Activated T-cell treated with anti-CD3 and anti-CD28 coated beads, Interleukin-2, amount 50 U/mL, for 48 hours (primary cell): ENCODE measurements around the gene ANKRD6.

Experiments
- DNase-seq, 2 experiments: peaks; one replicate each; pipeline ENCODE4 v3.0.0-alpha.2; 2020

The ANKRD6 gene

DNA sequence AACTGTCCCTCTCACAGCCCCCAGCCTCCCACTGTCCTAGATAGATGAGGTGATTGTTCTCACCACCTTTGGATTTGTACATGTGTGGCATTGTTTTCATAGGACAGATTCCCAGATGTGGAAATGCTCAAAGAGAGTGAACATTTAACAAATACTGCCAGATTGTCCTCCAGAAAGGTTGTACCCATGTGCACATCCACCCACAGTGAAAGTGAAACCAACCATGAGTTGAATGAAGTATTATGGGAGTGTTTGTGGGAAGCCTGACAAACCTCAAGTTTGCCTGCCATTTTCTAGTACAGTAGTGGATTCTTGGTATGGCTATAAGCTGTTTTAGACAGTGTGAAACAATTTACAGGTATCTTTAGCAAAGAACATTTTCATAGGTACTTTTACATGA is 42.7 kb downstream of the ANKRD6 start:
- DNase-seq, result no peak

GRCh38 chr6:89479897-89480296 is 46.9 kb downstream of the ANKRD6 start:
- no peak for DNase-seq

GRCh38 chr6:89481695-89482094 is 48.7 kb downstream of the ANKRD6 start:
- DNase-seq, result no peak

DNA sequence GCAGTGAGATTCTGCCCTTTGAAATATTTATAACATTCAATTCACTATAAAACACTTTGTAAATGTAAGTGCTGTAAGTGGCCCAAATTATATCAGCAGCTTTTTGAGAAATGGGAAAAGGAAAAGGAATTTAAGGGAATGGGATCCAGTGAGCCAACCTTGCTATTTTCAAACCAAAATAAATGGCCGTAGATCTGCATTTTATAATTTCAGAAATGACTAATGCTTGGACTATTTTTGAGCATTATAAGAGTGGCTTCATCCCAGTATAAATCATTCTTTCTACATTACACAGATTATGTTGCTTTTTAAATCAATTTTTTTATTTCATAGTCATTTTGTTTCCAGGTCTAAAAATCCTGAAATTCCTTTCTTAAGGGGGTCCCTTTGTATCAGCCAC is 49.2 kb downstream of the ANKRD6 start:
- no peak for DNase-seq

- DNase-seq, result no peak
These were observed 50.3 kb downstream of the ANKRD6 start for GRCh38 chr6:89483111-89483720.

DNA sequence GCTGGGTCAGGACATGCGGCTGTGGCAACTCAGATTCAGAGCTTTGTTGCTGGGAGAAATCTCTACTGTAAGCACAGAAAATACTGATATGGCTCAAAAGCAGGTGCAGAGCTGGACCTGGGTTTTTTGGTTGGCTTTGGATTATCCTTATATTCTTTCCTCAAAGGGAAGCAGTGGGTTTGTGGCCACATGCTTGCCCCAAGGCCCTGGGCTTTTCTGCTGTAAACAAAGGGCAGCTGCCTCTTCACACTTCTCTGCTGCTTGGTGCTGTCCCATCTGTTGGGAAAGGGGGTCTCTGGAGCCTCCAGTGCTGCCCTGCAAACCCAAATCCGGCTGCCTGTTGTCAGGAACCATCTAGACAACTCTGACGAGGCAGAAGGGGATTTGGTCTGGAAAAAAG is 52.4 kb downstream of the ANKRD6 start:
- DNase-seq, result no peak

GRCh38 chr6:89487864-89488263 is 54.9 kb downstream of the ANKRD6 start:
- no peak for DNase-seq

DNA sequence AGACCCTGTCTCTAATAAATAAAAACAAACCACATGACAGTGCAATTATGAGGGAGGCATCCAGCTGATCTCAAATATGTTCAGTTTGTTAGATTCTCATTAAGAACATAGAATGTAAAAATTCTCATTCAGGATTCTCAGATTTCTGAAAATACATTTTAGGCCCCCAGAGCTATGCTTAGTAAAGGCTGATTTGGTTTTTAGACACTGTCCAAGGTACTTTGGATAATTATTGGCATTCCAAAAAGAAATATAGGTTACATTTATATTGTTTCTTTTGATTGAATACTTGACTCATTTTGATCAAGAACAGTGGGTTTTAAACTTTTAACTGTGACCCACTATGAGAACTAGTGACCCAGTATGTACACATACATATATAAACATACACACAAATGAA is 55.5 kb downstream of the ANKRD6 start:
- no peak for DNase-seq

DNA sequence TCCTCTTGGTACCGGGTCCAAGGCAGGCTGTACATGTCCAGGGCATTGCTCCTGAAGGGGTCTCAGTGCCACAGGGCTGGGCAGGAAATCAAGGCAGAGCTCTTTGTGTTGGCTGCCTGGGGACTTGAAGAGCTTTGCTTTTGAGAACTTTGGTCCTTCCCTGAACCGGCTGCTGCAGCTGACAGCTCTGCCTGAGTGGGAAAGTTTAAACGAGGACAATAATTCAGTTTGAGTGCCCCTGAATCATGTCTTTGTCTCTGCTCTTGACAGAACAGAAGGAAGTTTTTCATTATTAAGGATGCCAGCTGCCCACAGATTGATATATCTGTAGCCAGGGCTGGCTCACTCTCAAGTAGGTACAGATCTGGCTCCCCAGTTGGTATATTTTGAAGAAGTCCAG is 56.1 kb downstream of the ANKRD6 start:
- no peak for DNase-seq

DNA sequence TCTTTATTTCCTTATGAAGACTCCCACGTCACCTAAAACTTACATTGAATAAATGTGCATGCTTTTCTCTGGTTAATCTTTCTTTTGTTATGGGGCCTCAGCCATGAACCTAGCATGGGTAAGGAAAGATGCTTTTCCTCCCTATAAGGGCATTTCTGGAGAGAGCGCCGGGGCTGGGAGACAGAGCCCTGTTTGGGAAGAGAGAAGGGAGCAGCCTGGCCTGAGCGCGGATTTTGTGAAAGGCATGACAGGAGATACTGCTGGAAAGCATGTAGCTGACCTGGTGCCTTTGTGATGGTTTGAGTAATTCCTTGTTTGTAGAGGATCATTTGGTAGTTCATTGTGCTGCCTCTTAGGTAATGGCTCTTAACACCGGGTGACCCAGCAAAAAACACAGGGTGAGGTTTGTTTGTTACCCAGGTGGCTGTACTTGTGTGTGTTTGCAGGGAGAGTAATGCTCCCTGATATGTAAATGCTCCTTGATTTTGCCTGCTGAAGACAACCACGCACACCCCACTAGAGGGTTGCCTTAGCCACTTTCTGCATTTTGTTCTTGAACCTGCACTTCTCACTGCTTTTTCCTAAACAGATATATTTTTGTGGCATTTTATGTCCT is 59.2 kb downstream of the ANKRD6 start:
- DNase-seq, result no peak

DNA sequence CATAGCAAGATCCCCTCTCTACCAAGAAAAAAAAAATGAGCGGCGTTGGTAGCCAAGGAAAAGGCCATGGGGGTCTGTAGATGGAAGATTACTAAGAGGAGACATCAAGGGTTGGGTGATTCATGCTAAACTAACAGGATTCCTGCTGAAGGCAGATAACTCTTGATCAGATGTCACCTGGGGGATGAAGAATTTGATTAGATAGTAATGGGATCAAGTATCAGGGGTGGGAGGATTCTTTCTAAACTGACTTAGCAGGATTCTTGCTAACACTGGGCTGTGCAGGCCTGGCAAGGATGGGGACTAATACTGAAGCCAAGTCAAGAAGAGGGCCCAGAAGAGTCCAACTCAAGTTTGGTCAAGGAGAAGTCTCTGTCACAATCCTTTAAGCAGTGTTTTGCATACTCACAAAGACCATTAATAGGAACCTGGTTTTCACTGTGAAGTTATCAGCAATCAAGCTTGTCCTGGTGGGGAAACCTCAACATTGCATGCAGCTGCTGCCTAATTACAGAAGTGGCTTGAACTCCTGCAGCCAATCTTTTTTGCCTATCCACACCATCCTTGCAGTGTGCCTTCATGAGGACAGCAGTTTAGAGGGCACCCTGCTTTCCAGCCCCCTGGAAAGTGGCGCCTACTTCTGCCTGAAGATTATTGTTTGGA is 61.3 kb downstream of the ANKRD6 start:
- DNase-seq, result no peak

DNA sequence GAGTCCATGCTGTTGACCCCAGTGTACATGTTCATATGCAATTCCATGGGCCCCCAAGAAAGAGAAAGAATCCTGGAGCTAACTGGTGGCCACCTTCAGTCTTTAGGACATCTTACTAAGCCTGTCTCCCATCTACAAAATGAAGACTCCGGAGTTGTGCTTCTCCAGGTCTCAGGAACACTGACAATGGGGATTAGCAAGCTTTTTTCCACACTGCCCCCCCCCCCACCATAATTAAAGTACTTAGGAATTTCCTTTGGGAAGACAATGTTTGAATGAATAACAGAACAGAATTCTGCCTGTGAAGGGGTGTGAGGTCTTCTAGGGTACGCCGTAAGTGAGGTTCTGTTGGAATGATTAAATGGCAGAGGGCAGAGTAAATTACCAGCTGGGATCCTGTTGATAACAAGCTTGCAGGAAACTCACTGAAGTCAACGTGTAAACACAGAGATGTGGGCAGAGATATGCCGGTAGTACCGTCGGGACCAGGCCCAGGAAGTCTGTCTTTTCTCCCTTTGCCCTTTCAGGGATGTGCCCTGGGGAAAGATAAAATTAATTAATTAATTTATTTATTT is 63.1 kb downstream of the ANKRD6 start:
- no peak for DNase-seq

GRCh38 chr6:89500611-89501010 is 67.7 kb downstream of the ANKRD6 start:
- no peak for DNase-seq

- no peak for DNase-seq
These were observed 68.3 kb downstream of the ANKRD6 start for GRCh38 chr6:89501222-89501621.

GRCh38 chr6:89501753-89502152 is 68.8 kb downstream of the ANKRD6 start:
- DNase-seq, result no peak

DNA sequence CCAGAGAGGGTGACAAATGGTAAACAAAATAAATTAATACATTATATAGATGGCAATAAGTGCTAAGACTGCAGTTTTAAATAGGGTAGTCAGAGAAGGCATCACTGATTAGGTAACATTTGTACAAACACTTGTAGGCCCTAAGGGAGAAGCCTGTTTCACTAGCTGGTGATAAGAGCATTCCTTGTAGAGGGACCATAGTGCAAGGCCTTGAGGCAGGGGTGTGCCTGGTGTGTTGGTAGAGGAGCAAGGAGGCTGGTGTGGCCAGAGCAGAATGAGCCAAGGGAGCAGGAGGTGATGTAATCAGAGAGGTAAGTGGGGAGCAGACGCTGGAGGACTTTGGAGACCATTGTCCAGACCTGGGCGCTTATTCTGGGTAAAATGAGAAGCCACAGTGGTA is 70.7 kb downstream of the ANKRD6 start:
- no peak for DNase-seq

- no peak for DNase-seq
These were observed 72.9 kb downstream of the ANKRD6 start for GRCh38 chr6:89505847-89506246.

GRCh38 chr6:89506716-89507617 is 74.0 kb downstream of the ANKRD6 start:
- no peak for DNase-seq

DNA sequence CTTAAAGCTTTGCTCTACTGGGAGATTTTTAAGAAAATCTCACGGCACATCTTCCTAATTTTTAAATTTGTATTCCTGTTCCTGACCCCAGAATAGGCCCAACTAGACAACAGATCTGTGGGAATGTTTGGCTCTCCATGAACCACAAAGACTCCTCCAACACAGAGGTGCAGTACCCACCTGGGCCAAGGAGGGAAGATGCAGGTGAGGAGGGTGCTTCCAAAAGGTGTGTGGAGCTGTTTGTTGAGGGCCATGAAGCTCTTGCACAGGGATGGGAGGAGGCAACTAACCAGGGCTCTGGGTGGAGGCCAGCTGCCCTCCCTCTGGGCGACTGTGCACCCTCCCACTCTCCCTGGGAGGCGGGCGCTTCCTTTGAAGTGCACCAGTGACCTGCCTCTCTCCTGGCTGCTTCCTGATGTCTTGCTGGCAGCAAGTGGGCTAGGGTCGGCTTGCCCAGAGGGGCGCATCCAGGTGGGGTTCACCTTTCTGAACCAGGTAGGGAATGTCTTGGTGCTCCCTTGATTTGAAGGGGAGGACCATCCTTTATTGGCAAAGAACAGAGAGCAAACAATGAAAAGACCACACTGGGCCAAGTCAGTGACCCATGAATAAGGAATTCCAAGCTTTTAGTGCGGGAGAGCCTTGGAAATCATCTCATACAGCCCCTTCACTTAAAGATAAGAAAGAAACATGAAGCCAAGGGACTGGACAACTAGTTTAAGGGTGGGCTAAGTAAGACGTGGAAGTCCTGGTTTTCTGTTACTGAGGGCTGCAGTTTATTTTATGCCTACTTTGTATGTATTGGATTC is 76.0 kb downstream of the ANKRD6 start:
- DNase-seq, result no peak

GRCh38 chr6:89509777-89510281 is 76.9 kb downstream of the ANKRD6 start:
- DNase-seq, result no peak

DNA sequence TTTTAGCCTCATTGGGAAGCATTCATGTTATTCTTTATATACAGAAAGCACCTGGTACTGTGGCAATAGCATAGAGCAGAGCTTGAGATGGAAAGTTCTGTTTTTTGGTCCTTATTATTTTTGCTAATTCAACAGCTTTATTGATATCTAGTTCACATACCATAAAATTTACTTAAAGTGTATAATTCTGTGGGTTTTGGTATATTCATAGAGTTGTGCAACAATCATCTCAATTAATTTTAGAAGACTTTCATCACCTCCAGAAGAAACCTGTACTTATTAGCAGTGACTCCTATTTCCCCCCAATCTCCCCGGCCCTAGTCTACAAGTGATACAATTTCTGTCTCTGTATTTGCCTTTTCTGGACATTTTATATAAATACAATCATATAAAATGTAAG is 77.4 kb downstream of the ANKRD6 start:
- no peak for DNase-seq
